ENCODE measurements around the gene MORC4.

Gene MORC4

DNA sequence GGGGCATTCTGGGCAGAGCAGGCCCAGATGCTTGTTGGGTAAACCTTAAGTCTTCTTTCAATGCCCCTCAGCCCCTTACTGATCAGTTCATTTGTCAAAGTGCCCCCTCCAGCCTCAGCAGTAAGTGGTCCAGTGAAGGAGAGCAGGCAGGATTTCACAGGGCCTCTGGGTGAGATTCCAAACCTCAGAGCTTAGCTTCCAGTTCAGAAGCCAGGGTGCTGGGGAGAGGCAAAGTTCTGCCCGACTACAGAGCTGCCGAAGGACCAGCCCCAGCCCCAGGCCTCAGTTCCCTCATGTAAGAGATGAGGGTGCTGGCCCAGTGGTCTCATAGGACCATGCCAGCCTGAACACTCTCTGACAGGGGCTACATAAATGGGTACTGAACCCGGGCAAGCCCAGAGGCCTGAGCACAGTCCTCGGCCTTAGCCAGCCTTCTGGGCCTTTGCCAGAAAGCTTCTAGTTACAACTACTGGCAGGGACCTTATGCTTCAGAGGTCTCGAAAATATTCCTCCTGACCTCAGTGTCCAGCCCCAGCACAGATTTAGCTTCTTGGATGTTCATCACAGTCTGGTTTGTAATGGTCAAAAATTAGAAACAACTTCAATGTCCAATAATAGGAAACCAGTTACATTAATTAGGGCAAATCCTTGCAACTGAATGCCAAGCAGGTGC lies 96.0 kb downstream of the MORC4 start:
- no peak for DNase-seq

DNA sequence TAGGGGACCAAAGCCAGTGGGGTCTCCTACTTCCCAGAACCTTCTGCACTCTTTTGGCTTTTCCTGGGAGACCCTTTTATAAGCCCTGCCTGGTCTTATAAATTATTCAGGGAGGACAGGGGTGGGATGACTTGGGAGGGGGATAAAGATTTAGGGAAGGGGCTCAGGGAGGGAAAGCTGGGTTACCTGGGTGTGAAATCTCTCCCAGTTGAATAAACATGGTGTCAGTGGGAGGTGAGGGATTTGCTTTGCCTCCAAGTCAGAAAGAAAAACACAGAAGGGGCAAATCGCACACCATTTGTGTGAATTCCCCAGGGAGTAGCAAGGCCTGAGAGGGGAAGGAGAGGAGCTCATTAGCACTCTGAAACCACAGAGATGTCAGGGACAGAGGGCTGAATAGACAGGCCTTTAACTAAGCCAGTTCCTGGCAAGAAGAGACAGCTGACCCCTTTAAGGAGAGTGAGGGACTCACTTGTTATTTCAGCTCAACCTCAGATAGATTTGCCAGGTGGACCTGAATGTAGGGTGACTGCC lies 96.7 kb downstream of the MORC4 start, which contains the start of gene RIPPLY1:
Gene RIPPLY1 (minus strand): TSS at position 51 of the 534 bp plus-strand sequence. CDS start 54 bp downstream, outside the sequence.
- DNase-seq, result no peak

DNA sequence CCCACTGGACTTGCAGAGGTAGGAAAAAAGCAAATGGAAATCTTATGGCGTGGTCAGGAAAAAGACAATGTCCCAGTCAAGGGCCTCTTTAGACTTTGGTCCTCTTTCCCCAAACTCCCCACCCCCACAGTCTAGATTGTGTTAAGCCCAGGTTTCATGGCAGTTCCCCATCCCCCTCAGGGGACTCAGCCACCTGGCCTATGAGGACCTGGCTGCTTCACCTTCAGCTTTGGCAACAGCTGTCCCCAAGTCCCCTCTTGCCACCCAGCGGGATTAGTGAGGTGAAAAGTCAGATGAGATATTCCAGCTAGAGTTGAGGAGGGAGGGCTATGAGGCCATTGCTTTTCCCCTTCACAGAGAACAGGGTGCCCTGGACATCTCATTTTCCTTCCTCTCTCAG lies 97.3 kb downstream of the MORC4 start:
- DNase-seq, result no peak

DNA sequence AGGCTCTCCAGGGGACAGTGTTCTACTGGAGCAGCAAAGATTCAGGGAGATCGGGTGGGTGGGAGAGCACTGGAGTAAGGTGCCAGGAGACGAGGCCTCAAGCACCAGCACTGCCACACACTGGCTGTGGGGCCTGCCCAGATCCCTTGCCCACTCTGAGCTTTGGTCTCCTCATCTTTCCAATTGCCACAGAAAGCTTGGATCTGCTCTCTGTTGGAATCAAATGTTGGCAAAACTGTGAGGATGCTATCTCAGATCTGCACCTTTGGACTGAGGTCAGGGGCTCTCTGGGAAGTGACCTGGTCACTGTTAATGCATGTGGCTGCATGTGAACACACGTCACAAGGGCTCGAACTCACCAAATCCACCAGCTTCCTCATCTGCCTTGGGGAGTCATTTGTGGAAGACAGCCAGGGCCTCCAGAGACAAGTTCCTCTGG lies 98.2 kb downstream of the MORC4 start:
- no peak for DNase-seq

DNA sequence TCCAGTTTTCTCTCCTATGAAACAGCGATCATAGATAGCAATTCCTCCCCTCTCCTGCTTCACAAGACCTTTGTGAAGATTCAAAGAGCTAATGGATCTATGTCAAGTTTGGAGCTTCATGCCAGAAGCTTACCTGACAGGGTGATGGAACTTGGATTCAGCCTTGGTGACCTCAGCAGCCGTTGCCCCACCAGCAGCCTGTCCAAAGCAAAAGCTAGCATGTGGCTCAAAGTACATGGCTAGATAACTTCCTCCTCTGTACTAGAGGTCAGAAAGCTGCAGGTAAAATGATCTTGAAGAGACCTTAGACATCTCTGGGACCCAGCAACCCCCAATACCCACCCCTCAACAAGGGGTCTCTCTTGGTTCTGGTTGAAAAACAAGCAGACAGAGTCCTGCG lies 98.7 kb downstream of the MORC4 start:
- no peak for DNase-seq

DNA sequence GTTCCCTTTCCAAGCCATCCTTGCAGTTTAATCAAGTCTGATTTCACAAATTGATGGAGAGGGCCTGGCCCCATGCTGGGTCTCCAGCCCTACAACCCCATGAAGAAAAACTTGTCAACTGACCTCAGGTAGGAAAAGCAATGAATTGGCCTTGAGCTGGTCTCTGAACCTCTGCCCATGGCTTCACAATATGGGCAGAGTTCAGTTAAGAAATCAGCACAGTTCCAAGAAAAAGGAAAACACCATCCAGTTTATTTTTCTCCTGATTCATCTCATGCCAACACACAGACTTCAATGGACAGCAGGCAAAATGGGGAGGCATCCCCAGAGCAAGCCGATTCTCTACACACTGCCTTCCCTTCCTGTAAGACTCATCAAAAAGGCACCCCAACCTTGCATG lies 100.2 kb downstream of the MORC4 start:
- no peak for DNase-seq

DNA sequence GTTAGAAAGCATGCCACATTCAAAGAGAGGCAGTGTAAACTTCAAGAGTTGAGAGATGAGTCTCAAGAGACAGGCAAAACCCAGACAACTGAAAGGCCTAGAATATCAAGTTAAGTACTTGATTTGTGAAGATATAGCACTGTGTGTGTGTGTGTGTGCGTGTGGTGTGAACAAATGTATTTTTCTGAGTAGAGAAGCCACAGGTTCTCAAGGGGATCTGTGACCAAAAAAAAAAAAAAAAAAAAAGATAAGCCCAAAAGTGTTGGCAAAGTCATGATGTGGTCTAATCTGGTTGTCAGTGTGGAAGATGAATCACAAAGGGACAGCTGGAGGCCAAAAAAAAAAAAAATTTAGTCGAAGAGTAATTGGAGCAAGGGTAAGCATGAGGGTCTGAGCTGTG lies 100.7 kb downstream of the MORC4 start:
- DNase-seq, result no peak

DNA sequence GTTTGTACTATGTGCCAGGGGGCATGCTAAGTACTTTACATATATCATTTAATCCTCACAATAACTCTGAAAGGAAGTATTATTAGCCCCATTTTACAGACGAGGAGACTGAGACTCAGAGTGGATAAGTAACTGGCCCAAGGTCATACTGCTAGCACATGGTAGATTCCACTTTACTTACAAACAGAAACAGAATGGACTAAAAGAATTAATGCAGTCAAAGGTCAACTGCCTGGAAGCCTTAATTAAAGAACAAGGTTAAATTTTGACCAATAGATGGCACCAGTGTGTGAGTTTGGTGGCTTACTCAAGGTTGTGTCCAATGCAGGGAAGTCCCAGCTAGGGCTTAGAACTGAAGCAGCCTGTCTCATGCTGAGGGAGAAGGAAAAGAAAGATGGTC lies 101.5 kb downstream of the MORC4 start:
- no peak for DNase-seq

DNA sequence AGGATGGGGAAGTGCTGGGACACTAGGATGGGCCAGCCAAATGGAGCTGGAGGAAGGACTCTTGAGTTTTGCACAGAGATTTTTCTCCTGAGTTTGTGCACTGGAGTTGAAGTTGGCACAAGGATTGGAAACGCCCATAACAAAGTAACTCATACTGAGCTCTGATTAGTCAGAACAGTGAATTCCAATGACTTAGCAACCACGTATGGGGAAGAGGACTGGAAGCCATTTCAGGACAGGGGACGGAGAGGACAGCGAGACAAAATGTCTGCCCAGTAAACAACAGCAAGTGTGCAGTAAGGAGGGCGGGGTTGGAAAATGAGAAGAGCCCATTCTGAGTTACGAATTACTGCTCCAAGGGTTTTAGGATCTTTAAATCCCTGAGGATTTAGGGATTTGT lies 102.8 kb downstream of the MORC4 start:
- DNase-seq, result no peak

DNA sequence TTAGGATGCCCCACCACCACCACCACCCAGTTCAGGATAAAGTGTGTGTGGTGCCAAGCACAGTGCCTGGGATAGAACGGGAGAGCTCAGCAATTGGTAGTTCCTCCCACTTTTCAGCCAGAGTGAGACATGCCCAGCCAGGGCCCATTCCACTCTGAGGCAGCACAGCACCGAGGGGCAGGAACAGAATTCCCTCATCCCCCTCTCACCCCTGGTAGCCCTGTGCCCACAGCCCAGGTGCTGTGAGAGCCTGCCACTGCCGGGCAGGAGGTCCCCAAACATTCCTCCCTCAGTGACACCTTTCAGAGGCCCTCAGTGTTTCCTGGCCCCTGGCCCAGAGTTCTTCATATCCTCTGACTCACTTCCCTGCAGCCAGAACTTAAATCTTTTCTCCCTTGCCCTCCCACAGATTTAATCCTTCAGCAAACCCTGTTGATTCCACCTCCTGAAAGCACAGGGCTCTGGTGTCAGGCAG lies 105.0 kb downstream of the MORC4 start:
- no peak for DNase-seq

DNA sequence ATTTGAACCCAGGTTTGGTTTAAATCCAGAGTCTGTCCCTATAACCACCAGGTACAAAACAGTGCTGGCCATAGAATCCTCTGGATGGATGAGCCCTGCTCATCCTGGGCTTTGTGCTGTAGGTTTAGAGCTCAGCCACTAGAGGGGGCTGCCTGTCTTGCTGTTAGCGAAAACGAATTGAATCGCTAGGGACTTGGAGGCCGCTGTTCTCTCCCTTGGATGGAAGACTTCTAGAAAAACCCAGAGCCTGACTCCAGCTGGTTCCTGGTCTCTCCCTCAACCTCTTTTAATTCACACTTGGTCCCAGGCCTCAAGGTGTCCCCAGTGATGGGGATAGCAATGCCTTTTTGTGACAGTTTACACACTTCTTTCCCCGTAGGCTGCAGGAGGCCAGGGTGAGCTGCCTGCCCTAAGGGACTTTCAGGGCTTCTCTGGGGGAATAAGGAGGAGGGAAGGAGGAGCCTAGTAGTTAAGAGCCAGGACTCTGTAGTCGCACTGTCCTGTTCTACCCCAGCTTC lies 105.6 kb downstream of the MORC4 start:
- peak; percentile 20 for DNase-seq

DNA sequence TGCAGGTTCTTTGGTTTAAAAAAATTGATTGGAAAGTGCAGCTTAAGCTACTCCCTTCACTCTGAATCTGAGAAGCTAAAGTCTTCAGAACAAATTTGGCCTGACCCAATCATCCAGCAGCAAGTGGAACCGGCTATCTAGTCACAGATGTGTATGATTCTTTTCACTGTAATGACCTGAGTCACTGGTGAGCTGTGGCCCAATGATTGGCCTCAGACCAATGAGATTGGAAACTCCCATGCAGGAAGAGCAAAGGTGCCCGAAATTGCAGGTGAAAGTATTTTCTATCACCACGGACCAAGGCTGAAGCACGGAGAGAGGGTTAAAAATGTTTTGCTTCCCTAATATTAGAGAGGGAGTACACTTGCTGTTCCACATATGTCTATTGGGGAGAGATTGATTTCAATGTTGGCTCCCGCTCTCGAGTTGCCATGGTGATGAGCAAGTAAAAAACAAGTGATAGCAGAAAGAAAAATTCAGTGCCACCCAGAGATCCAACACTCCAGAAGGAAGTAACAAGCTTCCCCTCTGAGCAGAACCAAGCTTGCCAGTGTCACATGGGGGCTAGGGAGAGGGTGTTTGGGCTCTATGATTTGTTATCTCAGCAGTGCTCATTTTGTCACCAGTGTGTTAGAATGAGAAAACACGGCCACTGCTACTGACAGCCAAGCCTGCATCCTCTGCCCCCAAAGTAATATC lies 108.1 kb downstream of the MORC4 start:
- no peak for DNase-seq
